ENCODE measurements around the gene RIN2.

The RIN2 gene

DNA sequence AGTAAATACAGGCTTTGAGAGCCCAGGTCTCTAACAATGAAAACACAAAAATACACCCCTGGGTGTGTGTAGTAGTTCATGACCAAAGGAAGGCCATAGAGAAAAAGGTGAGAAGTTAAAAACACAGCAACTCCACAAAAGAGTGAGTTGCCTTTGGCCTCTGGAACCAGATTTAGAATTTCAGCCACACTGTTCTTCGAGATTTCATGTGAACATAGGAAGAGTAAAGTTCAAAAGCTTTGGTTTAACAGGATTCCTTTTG, 43.5 kb upstream of the RIN2 start:
- TF ChIP-seq, protein P1, sequence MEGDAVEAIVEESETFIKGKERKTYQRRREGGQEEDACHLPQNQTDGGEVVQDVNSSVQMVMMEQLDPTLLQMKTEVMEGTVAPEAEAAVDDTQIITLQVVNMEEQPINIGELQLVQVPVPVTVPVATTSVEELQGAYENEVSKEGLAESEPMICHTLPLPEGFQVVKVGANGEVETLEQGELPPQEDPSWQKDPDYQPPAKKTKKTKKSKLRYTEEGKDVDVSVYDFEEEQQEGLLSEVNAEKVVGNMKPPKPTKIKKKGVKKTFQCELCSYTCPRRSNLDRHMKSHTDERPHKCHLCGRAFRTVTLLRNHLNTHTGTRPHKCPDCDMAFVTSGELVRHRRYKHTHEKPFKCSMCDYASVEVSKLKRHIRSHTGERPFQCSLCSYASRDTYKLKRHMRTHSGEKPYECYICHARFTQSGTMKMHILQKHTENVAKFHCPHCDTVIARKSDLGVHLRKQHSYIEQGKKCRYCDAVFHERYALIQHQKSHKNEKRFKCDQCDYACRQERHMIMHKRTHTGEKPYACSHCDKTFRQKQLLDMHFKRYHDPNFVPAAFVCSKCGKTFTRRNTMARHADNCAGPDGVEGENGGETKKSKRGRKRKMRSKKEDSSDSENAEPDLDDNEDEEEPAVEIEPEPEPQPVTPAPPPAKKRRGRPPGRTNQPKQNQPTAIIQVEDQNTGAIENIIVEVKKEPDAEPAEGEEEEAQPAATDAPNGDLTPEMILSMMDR (IDR thresholded peaks at IDR 0.05; ENCODE audit: insufficient read depth, missing control alignments) = no peak
- FAIRE-seq (no peak), DNase-seq (ENCODE audit: insufficient read length, low spot score) (no peak)

DNA sequence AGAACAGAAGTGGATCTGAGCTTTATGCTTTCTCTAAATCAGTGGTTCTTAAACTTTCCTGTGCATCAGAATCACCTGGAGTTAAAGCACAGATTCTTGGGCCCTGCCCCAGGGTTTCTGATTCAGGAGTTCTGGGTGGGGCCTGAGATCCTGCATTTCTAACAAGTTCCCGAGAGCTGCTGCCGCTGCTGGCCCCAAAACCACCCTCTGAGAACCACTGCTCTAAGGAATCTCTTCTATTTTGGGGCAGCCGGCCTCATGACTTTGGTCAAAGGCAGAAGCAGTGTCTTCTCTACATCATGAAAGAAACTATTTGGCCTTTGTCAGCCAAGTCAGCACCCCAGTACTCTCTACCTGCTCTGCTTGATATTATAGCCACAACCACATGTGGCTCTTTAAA, 42.1 kb upstream of the RIN2 start:
- DNase-seq (ENCODE audit: insufficient read length, low spot score) = no peak
- FAIRE-seq = no peak
- TF ChIP-seq, protein P1 (IDR thresholded peaks at IDR 0.05; ENCODE audit: insufficient read depth, missing control alignments) = no peak

- FAIRE-seq = no peak
- no peak for DNase-seq (ENCODE audit: insufficient read length, low spot score)
- TF ChIP-seq, protein P1 (IDR thresholded peaks at IDR 0.05; ENCODE audit: insufficient read depth, missing control alignments) = no peak
Measured at GRCh38 chr20:19718880-19719279, 39.2 kb upstream of the RIN2 start.

DNA sequence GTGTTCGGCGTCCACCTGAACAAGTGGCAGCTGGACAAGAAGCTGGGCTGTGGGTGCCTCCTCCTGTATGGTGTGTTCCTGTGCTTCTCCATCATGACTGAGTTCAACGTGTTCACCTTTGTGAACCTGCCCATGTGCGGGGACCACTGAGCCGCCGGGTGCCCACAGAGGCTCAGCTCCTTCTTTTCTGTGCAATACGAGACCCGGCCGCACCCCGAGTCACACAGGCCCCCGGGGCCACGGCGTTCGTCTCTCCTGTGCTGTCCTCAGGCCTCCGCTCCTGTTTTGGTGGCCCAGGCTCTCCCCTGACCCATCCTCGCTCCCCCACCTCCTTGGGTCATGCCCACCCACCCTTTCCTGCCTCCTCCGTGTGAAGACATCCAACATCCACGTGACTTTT, 37.1 kb upstream of the RIN2 start:
- FAIRE-seq (no peak), DNase-seq (ENCODE audit: insufficient read length, low spot score) (no peak)
- TF ChIP-seq, protein P1 (IDR thresholded peaks at IDR 0.05; ENCODE audit: insufficient read depth, missing control alignments) = no peak

DNA sequence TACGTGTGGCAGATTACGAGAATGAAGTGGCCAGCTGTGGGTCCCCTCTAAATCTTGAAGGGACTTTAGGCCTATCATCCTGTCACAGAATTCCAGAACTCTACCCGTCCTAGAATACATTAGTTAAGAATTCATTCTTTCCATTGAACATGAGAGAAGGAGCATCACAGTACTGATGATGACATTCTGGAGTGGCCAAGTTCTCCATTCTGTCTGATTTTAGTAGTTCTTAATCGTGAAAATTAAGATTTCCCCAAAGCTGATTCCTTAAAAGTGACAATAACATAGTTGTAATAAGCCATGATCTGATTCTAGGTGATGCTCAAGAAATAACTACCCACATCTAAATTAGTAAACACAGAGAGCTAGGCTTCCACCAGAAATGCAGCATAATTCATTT, 35.0 kb upstream of the RIN2 start:
- DNase-seq (ENCODE audit: insufficient read length, low spot score) (no peak), FAIRE-seq (no peak)
- TF ChIP-seq, protein P1 (IDR thresholded peaks at IDR 0.05; ENCODE audit: insufficient read depth, missing control alignments) = no peak

GRCh38 chr20:19723813-19724430, 34.1 kb upstream of the RIN2 start:
- FAIRE-seq = no peak
- TF ChIP-seq, protein P1 (IDR thresholded peaks at IDR 0.05; ENCODE audit: insufficient read depth, missing control alignments) = no peak
- DNase-seq (ENCODE audit: insufficient read length, low spot score) = no peak

GRCh38 chr20:19725373-19725772, 32.7 kb upstream of the RIN2 start:
- DNase-seq (ENCODE audit: insufficient read length, low spot score) (no peak), FAIRE-seq (no peak)
- TF ChIP-seq, protein P1 (IDR thresholded peaks at IDR 0.05; ENCODE audit: insufficient read depth, missing control alignments) = no peak

All from D721Med (cell line).